Upper lobe of left lung (tissue), 6 donors: ENCODE measurements around the gene PPIE. TPM values are rescaled to one million over a fixed set of nuclear protein-coding genes. Genes with fewer than 3 reads are reported as not detected.
"Not testable (repeated sequence)": the region's sequence is repeated elsewhere in the genome, so short reads cannot be mapped to it uniquely, and the experiment has no call there.

Experiments
- ATAC-seq, 2 donors: fragments of 200-7000 bp; cut with Tn5 transposase; one replicate each; pipeline ENCODE4 v1.9.1; 2022; ENCODE audit warnings: mild to moderate bottlenecking in 2 of 2, moderate library complexity in 2 of 2; ENCODE audit not compliant: low FRiP score in 2 of 2
- DNase-seq, 2 donors: peaks; one replicate each; pipeline ENCODE4 v3.0.0-alpha.2; 2019 to 2020
- H3K27ac ChIP-seq, 4 donors: fragments of 200-600 bp; sonication (generic); one replicate each; pipeline ENCODE4 v1.5.1; 2016 to 2019
- H3K27me3 ChIP-seq, 4 donors: fragments of 200-600 bp; sonication (generic); one replicate each; pipeline ENCODE4 v1.5.1; 2017 to 2019
- H3K36me3 ChIP-seq, 4 donors: fragments of 200-600 bp; sonication (generic); one replicate each; pipeline ENCODE4 v1.5.1; 2016 to 2019
- H3K4me1 ChIP-seq, 4 donors: fragments of 200-600 bp; sonication (generic); one replicate each; pipeline ENCODE4 v1.5.1; 2018 to 2019
- H3K4me3 ChIP-seq, 4 donors: fragments of 200-600 bp; sonication (generic); one replicate each; pipeline ENCODE4 v1.5.1; 2017 to 2019; ENCODE audit warnings: mild to moderate bottlenecking in 2 of 4, moderate library complexity in 1 of 4
- H3K9me3 ChIP-seq, 4 donors: fragments of 200-600 bp; sonication (generic); one replicate each; pipeline ENCODE4 v1.5.1; 2018 to 2019
- CTCF ChIP-seq, 6 experiments: fragments of 450-650 bp in 4 of 6; fragments of 200-600 bp in 2 of 6; sonication (generic) in 2 of 6; IDR thresholded peaks; one replicate each; pipeline ENCODE4 v1.5.1; 2016 to 2019; ENCODE audit warnings: antibody characterized with exemption in 6 of 6
- EP300 ChIP-seq, 4 donors: sonication (generic); formaldehyde crosslinking; IDR thresholded peaks; one replicate each; pipeline ENCODE4 v1.5.1; 2017; ENCODE audit warnings: antibody characterized with exemption in 4 of 4, control low read depth in 2 of 4
- POLR2A ChIP-seq, 4 donors: fragments of 450-650 bp; IDR thresholded peaks; one replicate each; pipeline ENCODE4 v1.5.1; 2016 to 2017; ENCODE audit warnings: antibody characterized with exemption in 4 of 4, mild to moderate bottlenecking in 2 of 4
- POLR2AphosphoS5 ChIP-seq, 2 donors: sonication (generic); formaldehyde crosslinking; IDR thresholded peaks; one replicate each; pipeline ENCODE4 v1.5.1; 2017; ENCODE audit warnings: antibody characterized with exemption in 2 of 2
- WGBS, 2 donors: methylation state at CpG; one replicate each; pipeline ENCODE4 v1.1.5; 2017 to 2018; 5-methylcytosine and 5-hydroxymethylcytosine counted together
- total RNA-seq, 6 donors: library from RNA; depleted of rRNA in 4 of 6; stranded (reverse); fragments of >200 nt in 4 of 6; gene quantifications; one replicate each; pipeline versions ENCODE4 v1.1.0 to v1.2.1, GENCODE V29; 2016 to 2021
- donor health status: DM: no; HTN: no; CAD: no; lungs with moderate emphysema.
- donor health status: DM: no; HTN: yes; CAD: no; lungs with severe emphysema.

The PPIE gene
- total RNA-seq, 6 donors from 2014 or later, result 23.6 to 54.5 (median 36.1) TPM

- no peaks in the 10 kb centered on the region for H3K36me3 ChIP-seq
- peaks cover 0 to 14% (median 0%) of the 10 kb centered on the region in 4 donors for H3K4me1 ChIP-seq
- no peaks in the 10 kb centered on the region for H3K27me3 ChIP-seq
- no peak overlapping the region for H3K27ac ChIP-seq
- no peak overlapping the region for H3K4me3 ChIP-seq
- ATAC-seq (no peak), DNase-seq (no peak)
- TF ChIP-seq CTCF (IDR thresholded peaks at IDR 0.05), result no peak
- no peak for TF ChIP-seq POLR2A (IDR thresholded peaks at IDR 0.05)
- TF ChIP-seq POLR2AphosphoS5 (IDR thresholded peaks at IDR 0.05), result no peak
- TF ChIP-seq EP300 (IDR thresholded peaks at IDR 0.05), result no peak
- 43 to 71% methylated on average over 1 of the region's 1 CpG for WGBS, 2 donors
- H3K9me3 ChIP-seq, result no peaks in the 10 kb centered on the region
These were observed 57.0 kb downstream of the PPIE start for GRCh38 chr1:39795651-39796050.

- H3K4me1 ChIP-seq, result peaks cover 0 to 14% (median 0%) of the 10 kb centered on the region in 4 donors
- not testable (repeated sequence) for H3K36me3 ChIP-seq, H3K9me3 ChIP-seq, H3K27me3 ChIP-seq
- ATAC-seq, result peak; percentile 90 to 92
- H3K4me3 ChIP-seq, result peak overlapping the region in 3 of 4 donors; percentile 18 to 24 (median 23)
- WGBS, 2 donors, result 33 to 58% methylated on average over 14 to 22 of the region's 26 CpGs
- TF ChIP-seq POLR2A (IDR thresholded peaks at IDR 0.05) (peak in 1 of 4 donors; percentile 39), POLR2AphosphoS5 (IDR thresholded peaks at IDR 0.05) (peak in 1 of 2 donors; percentile 33)
- DNase-seq, result peak in 1 of 2 donors; percentile 88
- H3K27ac ChIP-seq, result peak overlapping the region in 3 of 4 donors; percentile 6 to 70 (median 19)
These were observed 60.4 kb downstream of the PPIE start for GRCh38 chr1:39798859-39799769.

GRCh38 chr1:39799770-39800470 is 61.2 kb downstream of the PPIE start:
- TF ChIP-seq EP300 (IDR thresholded peaks at IDR 0.05) (no peak), CTCF (IDR thresholded peaks at IDR 0.05) (peak; percentile 83 to 93 (median 88)), POLR2AphosphoS5 (IDR thresholded peaks at IDR 0.05) (no peak), POLR2A (IDR thresholded peaks at IDR 0.05) (no peak)
- peak; percentile 91 to 95 for ATAC-seq
- H3K4me1 ChIP-seq, result peaks cover 0 to 14% (median 0%) of the 10 kb centered on the region in 4 donors
- peak; percentile 76 to 92 for DNase-seq
- H3K9me3 ChIP-seq, result no peaks in the 10 kb centered on the region
- H3K4me3 ChIP-seq, result peak overlapping the region in 3 of 4 donors; percentile 18 to 24 (median 23)
- H3K36me3 ChIP-seq, result no peaks in the 10 kb centered on the region
- 0 to 3% methylated on average over 8 of the region's 8 CpGs for WGBS, 2 donors
- peak overlapping the region in 2 of 4 donors; percentile 19 to 70 for H3K27ac ChIP-seq
- H3K27me3 ChIP-seq, result no peaks in the 10 kb centered on the region

GRCh38 chr1:39800471-39800835 is 61.8 kb downstream of the PPIE start:
- DNase-seq (no peak), ATAC-seq (no peak)
- WGBS, 2 donors, result 62 to 77% methylated on average over 3 of the region's 3 CpGs
- peaks cover 0 to 14% (median 0%) of the 10 kb centered on the region in 4 donors for H3K4me1 ChIP-seq
- no peaks in the 10 kb centered on the region for H3K9me3 ChIP-seq
- no peak for TF ChIP-seq EP300 (IDR thresholded peaks at IDR 0.05)
- TF ChIP-seq CTCF (IDR thresholded peaks at IDR 0.05), result no peak
- TF ChIP-seq POLR2AphosphoS5 (IDR thresholded peaks at IDR 0.05), result no peak
- H3K4me3 ChIP-seq, result no peak overlapping the region
- H3K27ac ChIP-seq, result no peak overlapping the region
- H3K36me3 ChIP-seq, result no peaks in the 10 kb centered on the region
- no peaks in the 10 kb centered on the region for H3K27me3 ChIP-seq
